Caki2 (cell line): ENCODE measurements around the gene MAP2K5. TPM values are rescaled to one million over a fixed set of nuclear protein-coding genes. Genes with fewer than 3 reads are reported as not detected.
A peak's percentile ranks its signal among the peaks of the same experiment; 100 is the strongest.

Experiments
- DNase-seq: peaks from one replicate; pipeline ENCODE4 v3.0.0-alpha.2; 2015; ENCODE audit warnings: low read depth
- in situ Hi-C: cut with HindIII; loops from 2 replicates; pipeline ENCODE4 v1.10.0; 2016; ENCODE audit warnings: low sequenced_read_pairs, low pct_unique_long_range_greater_than_20kb, mixed read lengths
- total RNA-seq: library from RNA; depleted of rRNA; stranded (reverse); fragments of >200 nt; shearing (Covaris generic); gene quantifications from 2 replicates; pipeline ENCODE4 v1.2.3, GENCODE V29; 2014; ENCODE audit warnings: low replicate concordance

The MAP2K5 gene
- total RNA-seq, 1 experiment from 2014 or later = 5.4 TPM

DNA sequence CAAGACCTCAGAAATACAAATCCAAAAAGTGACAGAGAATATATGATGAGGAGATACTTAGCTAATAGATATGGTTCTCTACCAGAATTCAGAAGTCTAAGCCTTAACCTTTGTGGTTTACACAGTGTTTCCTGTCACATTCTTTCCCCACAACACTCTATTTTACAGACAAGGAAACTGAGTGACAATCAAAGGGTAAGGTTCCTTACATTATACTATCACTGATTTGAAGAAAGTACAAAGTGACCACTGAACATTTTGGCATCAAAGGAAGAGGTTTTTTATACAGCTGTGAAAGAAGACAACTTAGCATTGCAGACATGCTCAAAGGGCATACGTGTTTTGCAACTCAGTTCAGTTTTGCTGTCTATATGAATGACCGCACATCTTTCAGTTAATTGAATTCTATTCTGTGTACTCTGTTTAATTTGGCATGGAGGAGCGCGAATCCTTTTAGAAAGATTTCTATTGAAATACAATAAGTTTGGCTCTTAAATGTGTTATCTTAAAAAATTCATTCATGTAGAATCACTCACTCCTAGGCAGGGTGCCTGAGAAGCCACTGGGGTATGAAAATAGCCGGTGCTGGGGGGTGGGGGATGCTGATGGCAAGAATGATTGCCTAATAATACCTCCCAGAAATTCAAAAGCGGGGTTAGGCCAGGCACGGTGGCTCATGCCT is 216.3 kb downstream of the MAP2K5 start:
- in situ Hi-C loops = no loop called here
- no peak for DNase-seq

DNA sequence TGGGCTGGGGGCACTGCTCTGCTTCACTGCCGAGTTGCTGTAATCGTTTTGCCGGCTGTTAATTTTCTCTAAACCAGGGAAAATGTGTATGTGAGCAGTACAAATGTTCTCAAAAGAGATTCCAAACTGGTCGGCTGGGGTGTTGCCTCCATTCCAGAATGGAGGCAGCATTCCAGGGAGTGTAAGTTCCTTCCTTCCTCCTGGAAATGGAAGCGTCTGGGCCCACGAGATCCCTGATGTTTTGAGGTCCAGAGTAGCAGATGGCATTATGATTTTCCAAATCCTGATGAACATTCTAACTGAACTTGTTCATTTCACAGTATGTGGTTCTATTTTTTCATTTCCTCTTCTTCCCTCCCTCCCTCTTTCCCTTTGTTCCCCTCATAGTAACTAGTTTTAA is 218.4 kb downstream of the MAP2K5 start:
- in situ Hi-C loops = no loop called here
- no peak for DNase-seq

DNA sequence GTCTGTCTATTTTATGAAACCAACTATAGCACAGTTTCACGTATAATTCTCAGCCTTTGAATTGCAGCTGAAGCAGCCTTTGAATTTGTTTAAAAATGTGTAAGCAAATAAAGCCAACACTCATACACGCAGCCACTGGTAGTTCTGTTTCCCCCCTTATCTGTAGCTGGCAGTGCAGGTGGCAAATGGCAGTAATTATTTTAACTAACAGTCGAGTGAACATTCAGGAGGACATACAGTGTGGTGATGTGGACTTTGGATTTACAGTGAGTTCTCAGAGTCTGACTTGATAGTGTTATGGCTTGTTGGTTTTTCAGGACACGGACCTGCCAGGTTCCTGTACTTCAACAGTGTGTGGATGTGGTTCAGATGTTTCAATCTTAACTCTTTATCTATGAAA is 218.8 kb downstream of the MAP2K5 start:
- in situ Hi-C loops = no loop called here
- DNase-seq = no peak

DNA sequence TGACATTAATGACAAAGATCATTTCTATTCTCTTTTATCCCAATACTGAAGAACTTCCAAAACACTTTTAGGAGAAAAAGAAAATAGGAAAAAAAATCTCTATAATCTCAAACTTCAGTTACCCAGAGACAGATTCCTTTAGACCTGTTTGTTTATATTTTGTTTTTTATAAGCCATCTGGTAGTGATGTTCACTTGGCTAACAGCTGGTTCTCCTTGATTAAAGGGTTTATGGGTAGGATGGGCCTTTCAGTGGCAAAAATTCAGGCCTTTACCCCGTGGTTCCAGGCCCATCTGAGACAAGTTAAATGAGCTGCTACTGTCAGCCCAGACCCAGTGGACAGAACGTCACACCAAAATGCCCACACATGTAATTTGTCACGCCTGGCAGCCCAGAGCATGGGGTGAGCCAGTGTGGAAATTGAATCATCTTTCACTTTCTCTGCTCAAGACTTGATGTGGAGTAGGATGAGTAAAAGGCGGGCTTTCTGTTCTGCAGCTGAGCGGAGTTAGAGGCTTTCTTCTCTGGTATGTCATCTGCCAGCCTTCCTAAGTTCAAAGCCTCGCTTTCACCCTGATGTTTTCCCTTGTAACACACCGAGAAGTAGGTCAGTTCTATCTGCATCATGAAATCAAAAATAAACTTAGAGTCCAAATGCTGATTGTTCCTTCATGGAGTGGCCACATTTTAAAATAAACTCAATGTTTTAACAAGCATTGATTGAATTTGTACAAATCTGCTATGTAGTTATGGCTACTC is 220.3 kb downstream of the MAP2K5 start:
- in situ Hi-C loops = no loop called here
- no peak for DNase-seq

DNA sequence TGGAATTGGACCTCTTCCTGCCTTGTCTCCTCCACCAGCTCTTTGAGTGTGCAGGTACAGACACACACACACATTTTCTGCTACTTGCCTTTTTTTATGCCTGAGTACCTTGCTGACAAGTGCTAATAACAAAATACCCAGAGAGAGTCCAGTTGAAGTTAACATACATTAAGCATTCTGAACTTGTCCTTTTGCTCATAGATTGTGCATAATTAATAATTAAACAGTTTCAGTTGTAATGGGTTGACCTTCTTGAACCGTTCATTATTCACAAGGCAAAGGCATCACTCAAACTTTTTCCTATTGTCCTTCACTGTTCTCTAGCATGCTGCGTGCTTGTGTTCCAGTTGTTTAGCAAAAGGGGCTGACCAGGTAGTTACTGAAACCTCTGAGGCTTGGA is 223.2 kb downstream of the MAP2K5 start:
- in situ Hi-C loops = no loop called here
- DNase-seq = peak; percentile 28

DNA sequence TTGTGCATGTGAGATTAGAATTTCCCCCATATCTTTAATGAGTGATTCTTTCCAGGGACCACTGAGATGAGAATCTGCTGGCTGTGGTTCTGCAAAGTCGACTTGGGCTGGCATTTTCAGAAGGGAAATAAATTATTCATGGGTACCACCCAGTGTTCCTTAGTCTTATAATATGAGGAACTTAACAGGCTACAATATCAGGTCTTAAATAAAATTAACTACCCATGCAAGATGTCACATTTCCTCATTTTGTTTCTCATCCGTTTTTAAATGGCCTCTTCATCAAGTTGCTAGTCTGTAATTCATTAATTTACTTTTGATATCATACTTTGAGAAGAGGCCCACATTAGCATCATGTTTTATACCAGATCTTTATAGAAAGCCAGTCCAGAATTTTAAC is 224.5 kb downstream of the MAP2K5 start:
- no peak for DNase-seq
- in situ Hi-C loops = no loop called here

DNA sequence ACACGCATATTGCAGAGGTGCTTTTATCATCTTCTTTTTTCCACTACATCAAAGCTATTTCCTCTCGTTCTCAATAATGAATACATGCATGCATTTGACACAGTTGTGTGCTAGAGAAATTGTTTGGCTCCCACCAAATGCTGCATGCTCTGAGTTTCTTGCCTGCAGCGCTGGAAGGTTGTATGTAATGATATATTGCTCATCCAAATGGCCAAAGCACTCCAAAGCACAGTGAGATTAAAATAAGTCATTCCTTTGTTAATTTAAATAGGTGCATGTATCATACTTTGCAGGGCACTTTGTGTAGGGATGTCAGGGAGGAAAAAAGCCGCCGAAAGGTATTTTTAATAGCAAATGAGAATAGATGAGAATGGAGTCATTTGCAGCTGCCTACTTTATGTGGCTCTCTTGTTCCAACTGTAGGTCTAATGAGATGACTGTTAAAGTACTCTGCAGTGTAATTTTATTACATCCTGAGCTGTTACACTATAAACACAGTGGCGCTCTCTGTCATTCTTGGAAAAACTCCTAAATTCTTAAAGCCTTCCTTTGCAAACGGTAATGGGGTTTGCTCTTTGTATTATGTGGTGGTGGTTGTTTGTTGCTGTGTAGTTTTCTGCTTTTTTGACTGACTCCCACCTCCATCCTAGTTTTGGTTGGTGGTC is 225.9 kb downstream of the MAP2K5 start:
- in situ Hi-C loops = no loop called here
- DNase-seq = no peak

DNA sequence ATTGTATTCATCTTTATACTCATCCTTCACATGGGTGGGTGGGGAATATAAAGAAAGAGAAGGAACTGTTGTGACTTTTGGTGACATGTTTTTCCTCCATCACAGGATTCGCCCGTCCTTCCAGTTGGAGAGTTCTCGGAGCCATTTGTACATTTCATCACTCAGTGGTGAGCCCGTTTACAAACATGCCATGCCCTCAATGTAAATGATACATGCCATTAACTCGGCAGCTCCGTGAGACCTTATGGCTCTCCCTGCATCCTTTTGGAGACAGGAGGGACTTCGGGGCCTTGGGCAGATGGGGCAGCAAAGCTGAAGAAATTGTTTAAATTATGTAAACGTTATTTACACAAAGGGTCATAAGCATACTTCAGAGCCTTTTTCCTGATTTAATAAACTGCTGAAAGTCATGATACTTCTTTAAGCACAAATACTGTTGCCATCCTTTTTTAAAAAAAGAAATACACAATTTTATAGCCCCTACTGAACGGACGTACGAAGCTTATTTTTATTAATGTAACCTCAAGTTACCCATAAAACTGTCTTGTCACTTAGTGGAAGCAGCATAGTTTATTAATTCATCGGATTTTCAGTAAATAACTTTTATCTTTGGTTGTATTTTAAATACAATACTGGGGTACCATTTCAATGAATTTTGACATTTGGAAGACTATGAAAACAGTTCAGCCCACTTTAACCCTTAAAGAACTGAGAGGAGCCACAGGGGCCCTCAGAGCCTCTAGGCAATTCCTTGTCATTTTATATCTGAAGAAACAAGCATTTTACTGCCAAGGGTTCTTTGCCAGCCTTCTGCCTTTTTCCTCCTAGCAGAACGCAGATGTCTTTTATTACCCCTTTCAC is 227.2 kb downstream of the MAP2K5 start:
- in situ Hi-C loops = no loop called here
- no peak for DNase-seq

DNA sequence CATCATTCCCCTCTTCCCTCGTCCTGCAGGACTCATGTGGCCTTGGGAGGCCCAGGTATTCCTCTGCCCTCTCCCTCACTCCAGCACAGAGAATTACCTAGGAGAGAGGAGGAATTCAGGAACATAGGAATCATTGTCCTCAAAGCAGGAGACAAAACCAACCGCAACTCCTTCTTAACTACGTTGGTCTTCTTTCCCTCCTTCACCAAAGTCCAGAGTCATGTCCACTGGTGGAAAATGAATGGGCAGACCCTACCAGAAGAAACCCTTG is 227.8 kb downstream of the MAP2K5 start:
- no peak for DNase-seq
- in situ Hi-C loops = no loop called here

DNA sequence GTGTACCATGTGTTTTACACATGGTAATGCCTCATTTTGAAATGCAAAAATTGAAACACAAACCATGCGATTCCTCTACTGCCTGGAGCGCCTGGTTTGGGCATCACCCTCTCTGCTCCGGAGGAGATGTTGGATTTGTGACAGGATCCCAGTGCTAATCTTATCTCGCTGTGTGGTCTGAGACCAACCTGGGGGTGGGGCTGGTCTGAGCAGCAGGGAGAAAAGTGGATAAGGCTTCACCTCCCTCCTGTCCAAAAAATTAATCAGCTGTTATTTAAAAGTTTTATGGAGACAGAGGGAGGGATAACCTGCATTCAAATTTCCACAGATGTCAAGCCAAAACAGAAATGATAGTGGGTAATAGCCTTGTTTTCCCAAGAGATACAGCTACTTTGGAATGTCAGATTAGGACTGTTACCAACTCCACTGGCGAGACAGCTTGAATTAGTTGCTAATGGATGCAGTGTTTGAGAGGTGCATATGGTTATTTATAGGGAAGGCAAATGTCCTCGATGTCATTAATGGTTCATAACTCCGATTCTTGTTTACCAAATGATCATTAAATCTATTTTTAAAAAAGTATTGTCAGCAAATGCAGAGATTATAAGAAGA is 228.8 kb downstream of the MAP2K5 start:
- in situ Hi-C loops = no loop called here
- no peak for DNase-seq

DNA sequence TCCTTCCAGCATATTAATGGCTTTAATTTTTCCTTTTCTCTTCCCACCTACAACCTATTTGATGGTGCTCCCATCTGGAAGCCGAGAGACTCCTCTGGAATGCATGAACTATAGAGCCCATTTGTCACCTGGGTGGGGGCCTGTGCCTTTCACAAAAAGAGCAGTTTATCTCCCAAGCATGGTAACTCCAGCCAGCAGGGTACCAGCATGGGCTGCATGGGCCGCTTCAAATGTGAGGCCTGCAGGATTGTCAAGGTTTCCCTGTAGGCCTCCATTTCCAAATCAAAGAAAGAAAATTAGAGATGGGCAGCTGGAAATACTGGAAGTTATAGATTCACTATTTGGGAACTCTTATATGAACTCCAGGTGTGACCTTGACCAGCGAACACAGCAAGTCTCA is 232.1 kb downstream of the MAP2K5 start:
- in situ Hi-C loops = no loop called here
- DNase-seq = no peak

DNA sequence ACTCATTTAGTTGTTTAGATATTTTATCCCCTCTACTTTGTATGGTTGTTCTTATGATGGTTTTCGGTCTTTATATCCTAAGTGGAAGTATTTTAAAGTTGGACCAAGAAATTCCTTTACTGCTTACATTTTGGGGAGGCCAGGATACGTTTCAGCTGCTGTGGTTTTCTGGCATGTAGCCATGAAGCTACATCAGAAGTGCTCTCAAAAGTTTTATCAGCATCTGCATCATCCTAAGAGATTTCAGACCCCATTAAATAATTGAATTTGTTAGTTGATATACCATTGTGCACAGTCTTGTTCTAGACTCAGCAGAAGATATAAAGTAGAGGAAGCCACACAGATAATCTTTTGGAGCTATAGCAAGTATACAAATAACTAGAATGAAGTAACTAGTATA is 232.7 kb downstream of the MAP2K5 start:
- in situ Hi-C loops = no loop called here
- no peak for DNase-seq

DNA sequence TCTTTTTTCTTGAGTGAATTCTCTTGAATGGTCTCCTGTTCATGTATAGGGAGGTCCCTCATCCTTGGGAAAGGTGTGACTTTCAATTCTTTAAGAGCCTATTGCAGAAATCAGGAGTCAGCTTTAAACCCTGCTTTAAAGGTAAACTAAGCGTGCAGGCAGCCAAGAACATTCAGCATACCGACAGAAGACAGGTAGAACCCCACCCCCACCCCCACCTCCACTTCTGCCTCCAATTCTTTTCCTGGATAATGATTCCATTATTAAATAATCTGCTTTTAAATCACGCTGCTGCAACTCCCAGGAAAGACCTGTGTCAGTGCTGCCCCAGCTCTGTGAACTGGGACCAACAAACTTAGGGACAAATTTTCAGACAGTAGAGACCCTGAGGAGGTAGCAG is 233.5 kb downstream of the MAP2K5 start:
- in situ Hi-C loops = no loop called here
- DNase-seq = no peak

DNA sequence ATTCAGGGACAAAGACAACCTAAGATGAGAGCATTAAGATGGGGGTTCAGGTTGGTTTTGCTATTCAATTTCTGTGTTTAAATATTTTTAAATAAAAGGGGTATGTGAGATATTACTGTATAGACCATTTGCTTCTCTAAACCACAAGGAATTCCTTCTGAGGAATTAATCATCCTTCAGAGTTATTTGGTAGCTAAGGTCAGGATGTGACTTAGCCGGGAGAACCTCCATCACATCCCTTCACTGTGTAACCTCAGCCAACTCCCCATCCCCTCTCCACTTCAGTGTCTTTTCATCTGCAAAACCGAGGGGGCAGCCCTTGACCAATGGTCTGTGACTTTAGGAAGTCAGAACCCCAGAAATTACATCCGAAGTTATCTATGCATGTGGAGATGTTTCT is 234.1 kb downstream of the MAP2K5 start:
- no peak for DNase-seq
- in situ Hi-C loops = no loop called here

DNA sequence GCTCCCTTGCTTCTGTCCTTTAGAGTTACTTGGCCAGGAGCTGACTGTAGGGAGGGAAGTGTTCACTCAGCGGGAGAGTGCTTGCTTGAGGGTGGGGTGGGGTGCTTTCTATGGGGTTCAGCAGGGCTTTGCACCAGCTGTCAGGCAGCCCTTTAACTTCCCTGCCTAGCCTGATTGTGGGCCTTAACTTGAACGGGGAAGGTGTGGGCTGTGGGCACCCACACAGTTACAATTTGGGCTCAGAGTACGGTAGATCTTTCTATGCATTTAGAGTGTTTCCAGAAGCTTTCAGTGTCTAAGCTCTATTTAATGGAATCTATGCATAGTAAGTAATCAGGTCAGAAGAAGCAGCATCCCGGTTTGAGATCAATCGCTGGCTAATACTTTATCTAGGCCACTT is 234.6 kb downstream of the MAP2K5 start:
- in situ Hi-C loops = no loop called here
- no peak for DNase-seq

DNA sequence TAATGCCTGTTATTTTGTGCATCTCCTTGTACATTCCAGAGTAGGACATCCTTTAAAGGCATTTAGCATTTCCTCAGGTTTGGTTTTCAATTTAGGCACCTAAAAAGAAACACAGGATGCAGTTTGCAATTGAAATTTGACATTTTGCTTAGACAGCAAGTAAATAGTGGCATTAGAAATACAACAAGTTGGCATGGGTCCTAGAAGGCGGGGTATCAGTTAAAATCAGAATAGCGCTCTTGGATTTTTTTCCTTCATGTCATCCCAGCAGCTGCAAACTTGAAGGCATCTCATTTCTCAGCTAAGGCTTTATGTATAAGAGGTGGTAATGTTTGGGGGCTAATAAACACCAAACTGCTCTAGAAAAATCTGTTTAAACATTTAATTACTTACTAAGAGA is 235.3 kb downstream of the MAP2K5 start:
- in situ Hi-C loops = no loop called here
- DNase-seq = no peak

DNA sequence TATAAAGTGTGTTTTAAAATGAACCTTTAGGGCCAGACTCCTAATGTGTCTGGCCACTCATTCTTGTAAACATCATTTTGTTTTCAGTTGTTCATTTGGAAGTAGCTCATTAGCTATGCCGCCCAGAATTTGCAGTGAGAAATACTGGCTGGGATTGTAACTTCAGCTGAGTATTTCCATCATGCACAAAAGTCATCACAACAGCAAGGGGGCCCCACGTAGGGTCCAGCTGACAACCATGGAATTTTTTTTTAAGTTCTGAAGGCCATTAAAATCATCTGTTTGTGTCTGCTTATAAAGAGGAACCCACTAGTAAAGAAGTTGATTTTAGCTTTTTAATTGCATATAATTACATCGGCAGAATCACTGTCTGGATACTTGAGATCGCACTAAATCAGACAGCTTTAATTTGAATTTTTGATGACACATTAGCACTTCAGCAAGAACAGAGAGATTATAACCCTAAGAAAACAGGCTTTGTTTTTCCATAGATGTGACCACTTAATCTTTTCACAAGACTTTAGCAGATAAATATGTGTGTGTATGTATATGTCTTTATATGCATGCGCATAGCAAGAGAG is 236.6 kb downstream of the MAP2K5 start:
- no peak for DNase-seq
- in situ Hi-C loops = no loop called here

DNA sequence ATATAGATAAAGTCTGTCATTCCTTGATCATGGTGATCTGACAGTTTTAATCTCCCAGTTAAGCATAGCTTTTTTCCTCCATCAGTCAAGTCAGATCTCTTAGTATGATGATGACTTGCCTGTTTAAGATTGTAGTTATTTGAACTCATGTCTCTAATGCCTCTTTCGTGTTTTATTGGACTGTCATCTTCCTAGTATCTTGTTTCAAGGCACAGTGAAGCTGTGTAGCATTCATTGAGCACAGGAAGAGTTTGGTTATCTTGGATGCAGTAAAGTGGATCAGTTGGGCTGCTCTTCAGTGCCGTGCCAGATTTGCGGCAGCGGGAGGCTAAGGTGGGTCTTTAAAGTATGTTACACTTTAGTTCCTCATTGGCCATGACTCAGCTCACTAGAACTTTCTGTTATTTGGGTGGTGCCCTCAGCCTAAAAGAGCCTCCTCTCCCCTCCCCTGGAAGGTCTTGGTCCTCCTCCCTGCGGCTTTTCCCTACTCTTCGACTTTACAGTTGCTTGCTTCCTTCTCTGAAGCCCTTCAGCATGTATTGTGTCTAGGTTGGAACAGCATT is 237.1 kb downstream of the MAP2K5 start:
- in situ Hi-C loops = no loop called here
- DNase-seq = no peak
